Activated T-cell treated with anti-CD3 and anti-CD28 coated beads for 4 hours (primary cell): ENCODE data around the gene GP1BA.
"Not testable (repeated sequence)": the region's sequence is repeated elsewhere in the genome, so short reads cannot be mapped to it uniquely, and the experiment has no call there.

ENCODE experiments used
- DNase-seq: peaks from one replicate; pipeline ENCODE4 v3.0.0-alpha.2; 2020

Gene GP1BA

GRCh38 chr17:4901648-4902344, 30.3 kb upstream of the GP1BA start:
- DNase-seq: no peak

- DNase-seq: no peak
Observed at GRCh38 chr17:4902540-4902939, 29.5 kb upstream of the GP1BA start.

GRCh38 chr17:4903051-4903818, 28.8 kb upstream of the GP1BA start, which contains the start of gene CHRNE:
Gene CHRNE (minus strand): TSS chr17:4903098. CDS start chr17:4903063, 35 bp downstream.
- peak; percentile 73 for DNase-seq

GRCh38 chr17:4906642-4907041, 25.4 kb upstream of the GP1BA start:
- not testable (repeated sequence) for DNase-seq

GRCh38 chr17:4908301-4908700, 23.8 kb upstream of the GP1BA start:
- no peak for DNase-seq

- DNase-seq: peak; percentile 47
Observed at GRCh38 chr17:4908711-4909496, 23.2 kb upstream of the GP1BA start.

GRCh38 chr17:4913994-4914393, 18.1 kb upstream of the GP1BA start:
- DNase-seq: no peak

GRCh38 chr17:4914551-4914950, 17.5 kb upstream of the GP1BA start:
- not testable (repeated sequence) for DNase-seq

- DNase-seq: no peak
Observed at GRCh38 chr17:4919511-4920047, 12.5 kb upstream of the GP1BA start.

GRCh38 chr17:4920351-4921048, 11.6 kb upstream of the GP1BA start:
- no peak for DNase-seq

- DNase-seq: no peak
Observed at GRCh38 chr17:4921320-4921719, 10.8 kb upstream of the GP1BA start.

- not testable (repeated sequence) for DNase-seq
Observed at GRCh38 chr17:4926577-4927335, 5.3 kb upstream of the GP1BA start.

GRCh38 chr17:4928881-4929280, 3.2 kb upstream of the GP1BA start:
- DNase-seq: no peak

- DNase-seq: no peak
Observed at GRCh38 chr17:4932756-4933155, 679 bp downstream of the GP1BA start.

- no peak for DNase-seq
Observed at GRCh38 chr17:4933646-4934045, 1.6 kb downstream of the GP1BA start.

GRCh38 chr17:4934173-4934979, 2.3 kb downstream of the GP1BA start:
- no peak for DNase-seq

- DNase-seq: no peak
Observed at GRCh38 chr17:4935650-4936049, 3.6 kb downstream of the GP1BA start.

GRCh38 chr17:4936436-4936835, 4.4 kb downstream of the GP1BA start:
- DNase-seq: no peak

GRCh38 chr17:4937553-4937952, 5.5 kb downstream of the GP1BA start:
- DNase-seq: no peak

GRCh38 chr17:4938069-4938491, 6.0 kb downstream of the GP1BA start:
- no peak for DNase-seq
